Endometrial microvascular endothelial cells (primary cell): ENCODE data around the gene MLST8. TPM values are rescaled to one million over a fixed set of nuclear protein-coding genes. Genes with fewer than 3 reads are reported as not detected.
"Not testable (repeated sequence)": the region's sequence is repeated elsewhere in the genome, so short reads cannot be mapped to it uniquely, and the experiment has no call there.

Experiments
- in situ Hi-C: cut with HindIII; loops from 2 replicates; pipeline ENCODE4 v1.10.0; 2017; ENCODE audit warnings: low sequenced_read_pairs, low pct_unique_long_range_greater_than_20kb; ENCODE audit errors: inconsistent ontology term
- total RNA-seq: library from RNA; depleted of rRNA; stranded (reverse); fragments of >200 nt; gene quantifications from one replicate; pipeline ENCODE4 v1.2.3, GENCODE V29; 2015; ENCODE audit errors: inconsistent ontology term

MLST8 gene
- total RNA-seq, 1 donor from 2014 or later: 40.6 TPM

DNA sequence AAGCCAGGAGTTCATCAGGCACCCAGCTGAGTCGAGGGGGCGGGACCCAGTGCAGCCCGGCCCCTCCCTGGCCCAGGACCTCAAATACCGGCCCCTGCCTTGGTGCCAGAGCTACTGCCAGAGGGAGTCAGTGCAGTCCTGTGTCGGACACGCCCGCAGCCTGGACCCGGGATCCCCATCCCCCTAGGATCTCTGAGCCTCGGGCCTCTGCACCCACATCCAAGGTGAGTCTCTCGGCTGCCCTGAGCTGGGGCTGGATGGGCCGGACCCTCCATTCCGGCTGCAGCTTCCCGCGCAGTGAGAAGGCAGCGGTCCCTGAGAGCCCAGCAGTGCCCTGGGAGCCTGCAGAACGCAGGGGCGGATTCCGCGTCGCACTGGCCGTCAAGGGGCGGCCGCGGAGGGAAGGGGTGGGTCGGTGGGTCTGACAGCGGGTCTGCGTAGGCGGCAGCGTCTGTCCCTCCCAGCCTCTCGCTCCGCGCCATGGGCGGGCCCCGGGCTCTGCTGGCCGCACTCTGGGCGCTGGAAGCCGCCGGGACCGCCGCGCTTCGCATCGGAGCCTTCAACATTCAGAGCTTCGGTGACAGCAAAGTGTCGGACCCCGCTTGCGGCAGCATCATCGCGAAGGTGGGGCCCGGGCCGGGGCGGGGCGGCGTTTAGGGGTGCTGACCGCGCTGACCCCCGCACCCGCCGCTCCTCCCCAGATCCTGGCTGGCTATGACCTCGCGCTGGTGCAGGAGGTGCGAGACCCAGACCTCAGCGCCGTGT, 31.3 kb downstream of the MLST8 start, which contains the start of gene DNASE1L2:
DNASE1L2 (plus strand) TSS at position 108 of the 765 bp plus-strand sequence; CDS start at position 481, 373 bp downstream.
- in situ Hi-C loops: no loop called here

- in situ Hi-C loops: no loop called here
Measured at GRCh38 chr16:2237102-2237482, 31.8 kb downstream of the MLST8 start.

GRCh38 chr16:2237493-2238149, 32.4 kb downstream of the MLST8 start:
- in situ Hi-C loops: no loop called here

- in situ Hi-C loops: no loop called here
Measured at GRCh38 chr16:2238150-2238837, 33.0 kb downstream of the MLST8 start.

GRCh38 chr16:2238838-2239675, 33.8 kb downstream of the MLST8 start:
- in situ Hi-C loops: no loop called here

- in situ Hi-C loops: not testable (repeated sequence)
Measured at GRCh38 chr16:2240331-2240730, 35.1 kb downstream of the MLST8 start.

DNA sequence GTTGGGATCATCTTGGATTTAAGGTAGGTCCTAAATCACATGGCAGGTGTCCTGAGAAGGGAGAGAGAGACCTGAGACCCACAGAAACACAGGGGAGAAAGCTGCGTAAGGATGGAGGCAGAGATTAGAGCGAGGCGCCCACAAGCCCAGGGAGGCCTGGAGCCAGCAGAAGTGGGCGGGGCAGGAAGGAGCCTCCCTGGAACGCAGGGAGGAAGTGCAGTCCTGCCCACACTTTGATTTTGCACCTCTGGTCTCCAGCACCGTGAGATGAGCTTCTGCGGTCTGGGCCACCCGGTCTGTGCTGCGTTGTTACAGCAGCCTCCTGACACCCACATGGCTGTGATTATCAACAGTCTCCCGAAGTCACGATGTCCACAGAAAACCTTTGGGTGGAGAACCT, 37.3 kb downstream of the MLST8 start:
- in situ Hi-C loops: no loop called here

GRCh38 chr16:2243031-2243528, 37.8 kb downstream of the MLST8 start:
- in situ Hi-C loops: no loop called here

DNA sequence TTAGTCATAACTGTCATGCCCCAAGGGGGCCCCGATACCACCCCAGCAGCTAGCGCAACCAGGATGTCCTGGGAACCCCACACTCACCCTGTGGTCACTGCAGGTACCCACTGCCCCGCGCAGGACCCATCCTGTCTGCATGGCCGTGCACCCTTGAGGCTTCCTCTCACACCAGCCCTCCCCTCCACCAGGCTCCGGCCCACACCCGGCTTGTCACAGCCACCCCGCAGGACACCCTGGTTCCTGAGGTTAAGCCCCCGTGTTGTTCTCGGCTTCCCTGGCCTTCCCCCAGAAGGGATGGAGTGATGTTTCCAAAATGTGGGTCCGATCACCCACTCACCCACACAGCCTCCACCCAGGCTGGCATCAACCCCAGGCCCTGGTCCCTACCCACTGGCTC, 38.5 kb downstream of the MLST8 start:
- in situ Hi-C loops: no loop called here

DNA sequence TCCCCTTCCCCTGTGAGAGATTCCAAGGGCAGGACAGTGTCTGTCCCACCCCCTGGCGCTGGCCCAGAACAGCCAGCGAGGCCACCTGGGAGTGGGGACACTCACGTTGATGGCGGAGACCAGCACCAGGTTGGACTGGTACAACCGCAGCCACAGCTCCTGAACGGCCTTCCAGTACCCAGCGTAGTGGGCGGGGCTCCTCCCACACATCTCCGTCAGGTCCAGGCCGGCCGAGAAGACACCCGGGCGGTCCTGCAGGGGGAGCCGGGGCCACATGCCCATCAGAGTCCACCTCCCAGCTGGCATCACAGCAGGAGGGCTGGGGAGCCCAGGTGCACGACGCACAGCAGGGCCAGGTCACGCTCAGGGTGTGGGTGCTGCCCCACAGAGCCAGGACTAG, 39.0 kb downstream of the MLST8 start:
- in situ Hi-C loops: no loop called here

GRCh38 chr16:2244926-2245795, 39.9 kb downstream of the MLST8 start:
- in situ Hi-C loops: no loop called here

- in situ Hi-C loops: no loop called here
Measured at GRCh38 chr16:2246301-2246885, 41.1 kb downstream of the MLST8 start.

DNA sequence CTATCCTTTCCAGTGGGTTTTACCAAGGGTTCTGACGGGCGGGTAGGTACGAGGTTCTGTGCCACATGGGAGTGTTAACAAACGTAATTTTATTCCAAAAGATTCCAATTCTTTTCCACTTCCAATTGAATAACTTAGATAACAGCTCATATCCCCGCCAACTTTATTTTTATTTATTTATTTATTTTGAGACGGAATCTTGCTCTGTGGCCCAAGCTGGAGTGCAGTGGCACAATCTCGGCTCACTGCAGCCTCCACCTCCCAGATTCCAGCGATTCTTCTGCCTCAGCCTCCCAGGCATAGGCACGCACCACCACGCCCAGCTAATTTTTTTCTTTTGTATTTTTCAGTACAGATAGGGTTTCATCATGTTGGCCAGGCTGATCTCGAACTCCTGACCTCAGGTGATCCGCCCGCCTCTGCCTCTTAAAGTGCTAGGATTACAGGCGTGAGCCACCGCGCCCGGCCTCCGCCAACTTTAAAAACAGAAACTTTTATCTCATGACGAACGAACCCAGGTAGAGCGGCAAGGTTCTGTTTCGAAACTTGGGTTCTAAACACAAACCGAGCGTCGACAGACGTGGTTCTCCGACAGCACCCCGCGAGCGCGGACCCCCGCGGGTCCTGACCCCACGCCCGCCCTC, 45.5 kb downstream of the MLST8 start:
- in situ Hi-C loops: no loop called here

DNA sequence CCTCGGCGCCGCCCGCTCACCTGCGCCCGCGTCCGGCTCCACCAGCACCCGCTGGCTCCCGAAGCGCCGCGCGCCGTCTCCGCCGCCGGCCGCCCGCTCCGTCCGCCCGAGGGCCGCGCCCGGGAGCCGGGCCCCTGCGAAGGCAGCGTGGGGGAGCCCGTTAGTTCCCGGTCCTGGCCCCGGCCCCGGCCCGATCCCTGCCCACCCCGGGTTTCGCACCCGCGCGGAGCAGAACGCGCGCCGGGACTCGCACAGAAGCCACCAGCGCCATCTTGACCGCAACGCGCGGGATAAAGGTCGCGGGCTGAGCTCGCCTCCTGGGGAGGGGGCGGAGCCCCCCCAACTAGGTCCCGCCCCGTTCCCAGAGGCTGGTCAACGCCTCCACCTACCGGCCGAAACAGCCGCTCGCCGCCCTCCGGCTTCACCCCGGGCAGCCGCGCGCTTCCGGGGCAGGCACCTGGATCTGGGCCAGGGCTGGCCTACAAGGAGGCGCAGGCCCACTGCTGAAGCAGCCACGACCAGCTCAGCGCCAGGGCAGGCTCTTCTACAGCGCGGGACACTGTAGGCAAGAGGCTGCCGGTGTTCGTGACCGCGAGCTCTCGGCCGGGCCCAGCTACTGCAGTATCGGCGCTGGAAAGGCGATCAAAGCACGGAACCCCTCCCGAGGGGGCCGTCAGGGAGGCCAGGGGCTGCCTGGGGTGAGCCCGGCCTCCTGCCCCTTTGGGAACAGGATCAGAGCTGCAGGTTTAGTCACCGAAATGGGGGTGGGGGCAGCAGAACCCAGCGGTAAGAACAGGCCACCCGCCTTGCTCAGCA, 46.2 kb downstream of the MLST8 start, which contains the start of gene ECI1:
ECI1 (minus strand) TSS at position 292 of the 816 bp plus-strand sequence; CDS start at position 271, 21 bp downstream.
- in situ Hi-C loops: no loop called here

- in situ Hi-C loops: no loop called here
Measured at GRCh38 chr16:2252806-2253148, 47.5 kb downstream of the MLST8 start.

DNA sequence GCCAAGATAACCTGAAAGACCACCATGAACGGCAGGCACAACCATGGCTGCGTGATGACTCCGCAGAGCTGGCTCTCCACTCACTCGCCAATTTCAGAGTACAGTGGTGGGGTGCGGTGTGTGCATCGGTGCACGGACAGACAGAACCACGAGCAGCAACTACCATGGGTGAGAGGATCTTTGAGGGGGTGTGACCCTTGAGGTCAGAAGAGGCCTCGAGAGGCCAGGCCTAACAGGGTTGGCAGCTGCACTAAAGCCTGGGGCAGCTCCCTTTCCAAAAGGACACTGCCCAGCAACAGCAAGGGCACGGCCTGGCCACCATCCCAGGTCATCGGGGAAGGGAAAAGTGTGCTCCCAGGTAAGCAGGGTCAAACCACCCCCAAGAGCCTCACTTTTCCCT, 48.0 kb downstream of the MLST8 start:
- in situ Hi-C loops: no loop called here
